Trophoblast cell (in vitro differentiated cells and primary cell): ENCODE data around the gene ALG13.

Experiments used
- DNase-seq, 2 donors: peaks; one replicate each; pipeline ENCODE4 v3.0.0-alpha.2; 2016
- H2AFZ ChIP-seq: 2 replicates; pipeline ENCODE4 v1.6.1; 2013; ENCODE audit warnings: low read length, moderate library complexity, mild to moderate bottlenecking; ENCODE audit not compliant: insufficient read depth, poor library complexity
- H2AK5ac ChIP-seq: 2 replicates; pipeline ENCODE4 v1.6.1; 2013; ENCODE audit warnings: mild to moderate bottlenecking, low read length
- H2BK120ac ChIP-seq: 2 replicates; pipeline ENCODE4 v1.6.1; 2013; ENCODE audit warnings: low read length, mild to moderate bottlenecking, moderate library complexity; ENCODE audit not compliant: insufficient read depth, poor library complexity
- H2BK12ac ChIP-seq: 2 replicates; pipeline ENCODE4 v1.6.1; 2013; ENCODE audit warnings: mild to moderate bottlenecking, low read length, moderate library complexity
- H2BK5ac ChIP-seq: 2 replicates; pipeline ENCODE4 v1.6.1; 2013; ENCODE audit warnings: low read length, low read depth, moderate library complexity, mild to moderate bottlenecking; ENCODE audit not compliant: poor library complexity
- H3K14ac ChIP-seq: 2 replicates; pipeline ENCODE4 v1.6.1; 2013; ENCODE audit warnings: mild to moderate bottlenecking, low read length
- H3K18ac ChIP-seq: 2 replicates; pipeline ENCODE4 v1.6.1; 2013; ENCODE audit warnings: mild to moderate bottlenecking, low read length
- H3K23ac ChIP-seq: 2 replicates; pipeline ENCODE4 v1.6.1; 2013; ENCODE audit warnings: low read length
- H3K27ac ChIP-seq: 2 replicates; pipeline ENCODE4 v1.5.1; 2013; ENCODE audit warnings: low read depth, mild to moderate bottlenecking, inconsistent platforms, low read length, moderate library complexity
- H3K27me3 ChIP-seq: 2 replicates; pipeline ENCODE4 v1.6.1; 2013; ENCODE audit warnings: inconsistent platforms, mild to moderate bottlenecking, low read length, moderate library complexity; ENCODE audit not compliant: insufficient read depth
- H3K36me3 ChIP-seq, 2 experiments: 1 replicate in 1 of 2; 2 replicates in 1 of 2; pipeline ENCODE4 v1.6.1; 2013; ENCODE audit warnings: low read length in 2 of 2, mild to moderate bottlenecking in 2 of 2, moderate library complexity in 1 of 2; ENCODE audit not compliant: insufficient read depth in 2 of 2, control insufficient read depth in 1 of 2
- H3K4ac ChIP-seq: 2 replicates; pipeline ENCODE4 v1.6.1; 2013; ENCODE audit warnings: low read depth, mild to moderate bottlenecking, low read length, moderate library complexity
- H3K4me1 ChIP-seq, 2 experiments: 1 replicate in 1 of 2; 2 replicates in 1 of 2; pipeline ENCODE4 v1.6.1; 2013; ENCODE audit warnings: low read length in 2 of 2, mild to moderate bottlenecking in 2 of 2, moderate library complexity in 1 of 2; ENCODE audit not compliant: insufficient read depth in 2 of 2, control insufficient read depth in 1 of 2
- H3K4me2 ChIP-seq: 2 replicates; pipeline ENCODE4 v1.6.1; 2013; ENCODE audit warnings: inconsistent platforms, mild to moderate bottlenecking, low read length, moderate library complexity
- H3K4me3 ChIP-seq: 2 replicates; pipeline ENCODE4 v1.5.1; 2013; ENCODE audit warnings: mild to moderate bottlenecking, low read depth, low read length, inconsistent platforms
- H3K79me1 ChIP-seq: one replicate; pipeline ENCODE4 v1.6.1; 2013; ENCODE audit warnings: low read length
- H3K79me2 ChIP-seq: 2 replicates; pipeline ENCODE4 v1.6.1; 2013; ENCODE audit warnings: low read length, mild to moderate bottlenecking; ENCODE audit not compliant: control insufficient read depth, insufficient read depth, poor library complexity
- H3K9ac ChIP-seq: 2 replicates; pipeline ENCODE4 v1.6.1; 2013; ENCODE audit warnings: mild to moderate bottlenecking, low read length
- H3K9me3 ChIP-seq: 2 replicates; pipeline ENCODE4 v1.6.1; 2013; ENCODE audit warnings: low read depth, mild to moderate bottlenecking, control low read depth, inconsistent platforms, low read length; ENCODE audit not compliant: insufficient read depth
- H4K12ac ChIP-seq: 2 replicates; pipeline ENCODE4 v1.6.1; 2013; ENCODE audit warnings: low read depth, mild to moderate bottlenecking, low read length, moderate library complexity
- H4K8ac ChIP-seq: 2 replicates; pipeline ENCODE4 v1.6.1; 2013; ENCODE audit warnings: low read depth, mild to moderate bottlenecking, low read length, moderate library complexity
- H4K91ac ChIP-seq: one replicate; pipeline ENCODE4 v1.6.1; 2013; ENCODE audit warnings: low read depth, mild to moderate bottlenecking, low read length, moderate library complexity
- WGBS: extraction: QIAGEN DNeasy Blood & Tissue Kit; methylation state at CpG from one replicate; pipeline ENCODE4 v1.1.7; 2013; ENCODE audit warnings: missing lambda C conversion rate; ENCODE audit not compliant: insufficient read length, insufficient coverage; ENCODE audit errors: extremely low coverage; 5-methylcytosine and 5-hydroxymethylcytosine counted together

The ALG13 gene

GRCh38 chrX:111652719-111653118 lies 28.3 kb upstream of the ALG13 start:
- Histone ChIP-seq H2AFZ (no peak overlapping the region), H4K12ac (no peak overlapping the region), H2AK5ac (no peak overlapping the region), H3K79me1 (no peaks in the 10 kb centered on the region), H2BK5ac (no peak overlapping the region), H3K23ac (no peak overlapping the region), H4K8ac (no peak overlapping the region), H2BK12ac (no peak overlapping the region), H2BK120ac (no peak overlapping the region), H3K27me3 (no peaks in the 10 kb centered on the region), H3K4me1 (no peaks in the 10 kb centered on the region), H3K79me2 (no peaks in the 10 kb centered on the region), H3K18ac (no peak overlapping the region), H4K91ac (no peak overlapping the region), H3K9ac (no peak overlapping the region), H3K4me3 (no peak overlapping the region), H3K4me2 (no peak overlapping the region), H3K27ac (no peak overlapping the region), H3K14ac (no peak overlapping the region), H3K9me3 (no peaks in the 10 kb centered on the region), H3K4ac (no peak overlapping the region), H3K36me3 (no peaks in the 10 kb centered on the region)
- no CpG with 5 or more reads among the region's 3 CpGs for WGBS
- no peak for DNase-seq

GRCh38 chrX:111661241-111661640 lies 19.7 kb upstream of the ALG13 start:
- Histone ChIP-seq H4K91ac (no peak overlapping the region), H4K12ac (no peak overlapping the region), H2AFZ (no peak overlapping the region), H3K23ac (no peak overlapping the region), H3K36me3 (no peaks in the 10 kb centered on the region), H3K4me2 (no peak overlapping the region), H3K9ac (no peak overlapping the region), H3K4ac (no peak overlapping the region), H3K9me3 (no peaks in the 10 kb centered on the region), H2BK5ac (no peak overlapping the region), H3K4me3 (no peak overlapping the region), H2AK5ac (no peak overlapping the region), H4K8ac (no peak overlapping the region), H3K27ac (no peak overlapping the region), H2BK12ac (no peak overlapping the region), H3K27me3 (no peaks in the 10 kb centered on the region), H3K18ac (no peak overlapping the region), H3K79me1 (no peaks in the 10 kb centered on the region), H2BK120ac (no peak overlapping the region), H3K14ac (no peak overlapping the region), H3K79me2 (no peaks in the 10 kb centered on the region), H3K4me1 (no peaks in the 10 kb centered on the region)
- whole genome bisulfite sequencing: no CpG with 5 or more reads among the region's 1 CpG
- no peak for DNase-seq

GRCh38 chrX:111662292-111662691 lies 18.7 kb upstream of the ALG13 start:
- Histone ChIP-seq H3K23ac (no peak overlapping the region), H2AFZ (no peak overlapping the region), H3K4me3 (no peak overlapping the region), H3K27ac (no peak overlapping the region), H3K79me2 (no peaks in the 10 kb centered on the region), H3K4me1 (no peaks in the 10 kb centered on the region), H3K18ac (no peak overlapping the region), H2BK5ac (no peak overlapping the region), H4K91ac (no peak overlapping the region), H3K4ac (no peak overlapping the region), H3K27me3 (no peaks in the 10 kb centered on the region), H3K79me1 (no peaks in the 10 kb centered on the region), H3K9ac (no peak overlapping the region), H4K12ac (no peak overlapping the region), H3K9me3 (no peaks in the 10 kb centered on the region), H2BK120ac (no peak overlapping the region), H3K4me2 (no peak overlapping the region), H3K14ac (no peak overlapping the region), H2BK12ac (no peak overlapping the region), H3K36me3 (no peaks in the 10 kb centered on the region), H2AK5ac (no peak overlapping the region), H4K8ac (no peak overlapping the region)
- no peak for DNase-seq
- WGBS: no CpG with 5 or more reads among the region's 3 CpGs

GRCh38 chrX:111671668-111672067 lies 9.3 kb upstream of the ALG13 start:
- Histone ChIP-seq H3K23ac (no peak overlapping the region), H2BK5ac (no peak overlapping the region), H3K4me3 (no peak overlapping the region), H3K14ac (no peak overlapping the region), H3K4me2 (no peak overlapping the region), H3K79me1 (no peaks in the 10 kb centered on the region), H3K27me3 (no peaks in the 10 kb centered on the region), H4K8ac (no peak overlapping the region), H2AK5ac (no peak overlapping the region), H3K27ac (no peak overlapping the region), H4K91ac (no peak overlapping the region), H3K36me3 (no peaks in the 10 kb centered on the region), H3K4me1 (no peaks in the 10 kb centered on the region), H3K9ac (no peak overlapping the region), H3K9me3 (no peaks in the 10 kb centered on the region), H2BK12ac (no peak overlapping the region), H2BK120ac (no peak overlapping the region), H4K12ac (no peak overlapping the region), H3K4ac (no peak overlapping the region), H3K18ac (no peak overlapping the region), H2AFZ (no peak overlapping the region), H3K79me2 (no peaks in the 10 kb centered on the region)
- no CpG with 5 or more reads among the region's 7 CpGs for WGBS
- DNase-seq: no peak
